Testis (tissue), 3 donors: ENCODE data around the gene KDM5B. TPM values are rescaled to one million over a fixed set of nuclear protein-coding genes. Genes with fewer than 3 reads are reported as not detected.
"Not testable (repeated sequence)": the region's sequence is repeated elsewhere in the genome, so short reads cannot be mapped to it uniquely, and the experiment has no call there.

Experiments used
- DNase-seq: peaks from one replicate; pipeline ENCODE4 v3.0.0-alpha.2; 2019
- H3K27ac ChIP-seq, 2 donors: fragments of 200-600 bp; sonication (generic); one replicate each; pipeline ENCODE4 v1.5.1; 2019
- H3K27me3 ChIP-seq: fragments of 200-600 bp; sonication (generic); one replicate; pipeline ENCODE4 v1.5.1; 2019
- H3K36me3 ChIP-seq: fragments of 200-600 bp; sonication (generic); one replicate; pipeline ENCODE4 v1.5.1; 2017; ENCODE audit warnings: low read depth; ENCODE audit errors: missing control alignments
- H3K4me1 ChIP-seq: fragments of 200-600 bp; sonication (generic); one replicate; pipeline ENCODE4 v1.5.1; 2019
- H3K4me3 ChIP-seq, 2 donors: fragments of 200-600 bp; sonication (generic); one replicate each; pipeline ENCODE4 v1.5.1; 2017 to 2019
- H3K9me3 ChIP-seq: fragments of 200-600 bp; sonication (generic); one replicate; pipeline ENCODE4 v1.5.1; 2017
- POLR2A ChIP-seq: fragments of 450-650 bp; IDR thresholded peaks from one replicate; pipeline ENCODE4 v1.6.1; 2017; ENCODE audit warnings: antibody characterized with exemption, mild to moderate bottlenecking, moderate library complexity
- WGBS, 2 donors: methylation state at CpG; one replicate each; pipeline ENCODE4 v1.1.5; 2018; 5-methylcytosine and 5-hydroxymethylcytosine counted together
- intact Hi-C: fragments of 100-400 bp; cut with DNase I; formaldehyde crosslinking; loops from one replicate; pipeline ENCODE4 v1.15.1; 2023; ENCODE audit warnings: low total_unique reads
- polyA plus RNA-seq: library from polyadenylated mRNA; stranded (reverse); fragments of 350-450 nt; fragmentation: Illumina TruSeq; extraction: RNeasy Lipid Tissue Mini Kit (QIAGEN cat#74804); gene quantifications from one replicate; pipeline ENCODE4 v1.2.3, GENCODE V29; 2014; ENCODE audit warnings: low read depth, low replicate concordance; ENCODE audit not compliant: insufficient read depth
- total RNA-seq, 2 donors: library from RNA; depleted of rRNA; stranded (reverse); fragments of >200 nt; gene quantifications; one replicate each; pipeline ENCODE4 v1.2.3, GENCODE V29; 2016
- TF ChIP-seq, protein P1 (sequence below), 3 experiments: fragments of 450-650 bp in 2 of 3; fragments of 200-600 bp in 1 of 3; sonication (generic) in 1 of 3; IDR thresholded peaks; one replicate each; pipeline ENCODE4 v1.5.1; 2016 to 2019; ENCODE audit warnings: antibody characterized with exemption in 3 of 3, mild to moderate bottlenecking in 2 of 3, moderate library complexity in 1 of 3

KDM5B gene
- total and polyA plus RNA-seq, 3 donors from 2014 or later, result 223 to 333 (median 307) TPM

DNA sequence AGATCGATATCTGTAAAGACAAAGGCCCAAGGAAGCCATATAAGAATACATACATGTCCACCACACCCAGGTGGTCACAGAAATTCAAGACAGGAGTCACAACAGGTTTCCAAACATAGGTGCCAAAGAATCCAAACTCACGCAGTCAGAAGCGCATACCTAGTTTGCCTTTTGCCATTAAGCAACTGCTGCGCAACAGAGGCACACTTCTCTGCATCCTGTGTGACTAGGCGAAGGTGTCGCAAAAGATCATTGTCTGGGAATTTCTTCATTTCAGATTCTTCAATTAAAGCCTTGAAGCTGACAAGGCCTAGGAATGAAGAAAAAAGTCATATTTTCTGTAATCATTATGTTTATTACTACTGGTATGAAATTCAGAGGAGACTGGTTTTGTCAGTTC is 65.7 kb downstream of the KDM5B start:
- H3K27me3 ChIP-seq, result no peaks in the 10 kb centered on the region
- no peak overlapping the region for H3K27ac ChIP-seq
- TF ChIP-seq, protein P1, sequence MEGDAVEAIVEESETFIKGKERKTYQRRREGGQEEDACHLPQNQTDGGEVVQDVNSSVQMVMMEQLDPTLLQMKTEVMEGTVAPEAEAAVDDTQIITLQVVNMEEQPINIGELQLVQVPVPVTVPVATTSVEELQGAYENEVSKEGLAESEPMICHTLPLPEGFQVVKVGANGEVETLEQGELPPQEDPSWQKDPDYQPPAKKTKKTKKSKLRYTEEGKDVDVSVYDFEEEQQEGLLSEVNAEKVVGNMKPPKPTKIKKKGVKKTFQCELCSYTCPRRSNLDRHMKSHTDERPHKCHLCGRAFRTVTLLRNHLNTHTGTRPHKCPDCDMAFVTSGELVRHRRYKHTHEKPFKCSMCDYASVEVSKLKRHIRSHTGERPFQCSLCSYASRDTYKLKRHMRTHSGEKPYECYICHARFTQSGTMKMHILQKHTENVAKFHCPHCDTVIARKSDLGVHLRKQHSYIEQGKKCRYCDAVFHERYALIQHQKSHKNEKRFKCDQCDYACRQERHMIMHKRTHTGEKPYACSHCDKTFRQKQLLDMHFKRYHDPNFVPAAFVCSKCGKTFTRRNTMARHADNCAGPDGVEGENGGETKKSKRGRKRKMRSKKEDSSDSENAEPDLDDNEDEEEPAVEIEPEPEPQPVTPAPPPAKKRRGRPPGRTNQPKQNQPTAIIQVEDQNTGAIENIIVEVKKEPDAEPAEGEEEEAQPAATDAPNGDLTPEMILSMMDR (IDR thresholded peaks at IDR 0.05), result no peak
- TF ChIP-seq POLR2A, result no peak
- no peak overlapping the region for H3K4me3 ChIP-seq
- 97% methylated on average over 6 of the region's 6 CpGs for WGBS, 2 donors
- no peaks in the 10 kb centered on the region for H3K9me3 ChIP-seq
- H3K4me1 ChIP-seq, result no peaks in the 10 kb centered on the region
- intact Hi-C loops, result no loop called here
- no peak for DNase-seq
- H3K36me3 ChIP-seq, result no peaks in the 10 kb centered on the region

DNA sequence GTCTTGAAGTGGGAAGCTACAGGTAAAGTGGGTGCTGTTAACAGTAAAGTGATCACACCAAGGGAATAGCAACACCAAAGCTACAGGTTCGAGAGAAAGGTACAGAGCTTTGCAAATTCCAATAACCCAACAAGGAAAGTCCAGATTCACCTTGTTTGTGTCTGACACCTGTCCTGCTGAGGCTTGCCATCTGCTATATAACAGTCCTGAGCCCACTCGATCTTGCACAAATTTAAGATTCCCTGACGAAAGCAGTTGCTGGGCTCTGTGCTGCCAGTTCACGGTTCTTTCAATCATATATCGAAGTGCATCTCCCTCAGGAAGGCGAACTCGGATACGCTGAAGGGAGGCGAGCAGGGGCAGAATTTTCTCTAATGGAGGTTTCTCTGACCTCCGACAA is 75.0 kb downstream of the KDM5B start:
- intact Hi-C loops, result no loop called here
- no peak overlapping the region for H3K4me3 ChIP-seq
- H3K27ac ChIP-seq, result no peak overlapping the region
- TF ChIP-seq POLR2A, result no peak
- TF ChIP-seq, protein P1 (IDR thresholded peaks at IDR 0.05), result no peak
- no peaks in the 10 kb centered on the region for H3K9me3 ChIP-seq
- H3K27me3 ChIP-seq, result no peaks in the 10 kb centered on the region
- DNase-seq, result no peak
- 94 to 95% methylated on average over 10 of the region's 10 CpGs for WGBS, 2 donors
- no peaks in the 10 kb centered on the region for H3K4me1 ChIP-seq
- H3K36me3 ChIP-seq, result no peaks in the 10 kb centered on the region

DNA sequence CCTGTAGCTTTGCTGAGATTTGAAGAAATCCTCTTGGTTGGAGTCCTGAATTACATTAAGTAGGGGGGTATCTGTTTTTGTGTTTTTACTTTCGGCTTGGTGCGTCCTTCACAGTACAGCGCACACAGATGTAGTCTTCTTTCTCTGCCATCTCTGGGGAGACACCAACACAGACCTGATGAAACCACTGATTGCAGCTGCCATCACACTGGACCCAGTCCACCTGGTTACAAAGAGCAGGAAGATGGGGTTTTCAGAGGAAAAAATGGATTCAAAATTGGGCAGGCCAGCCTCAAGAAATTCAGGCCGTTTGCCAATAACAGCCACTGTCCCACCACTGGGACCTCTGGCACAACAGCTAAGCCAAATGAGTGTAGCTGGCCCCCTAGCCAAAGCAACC is 79.3 kb downstream of the KDM5B start:
- no peaks in the 10 kb centered on the region for H3K4me1 ChIP-seq
- no peak for DNase-seq
- H3K4me3 ChIP-seq, result no peak overlapping the region
- H3K36me3 ChIP-seq, result no peaks in the 10 kb centered on the region
- TF ChIP-seq, protein P1 (IDR thresholded peaks at IDR 0.05), result no peak
- TF ChIP-seq POLR2A, result no peak
- intact Hi-C loops, result no loop called here
- 89% methylated on average over 4 of the region's 4 CpGs for WGBS, 2 donors
- no peaks in the 10 kb centered on the region for H3K9me3 ChIP-seq
- H3K27me3 ChIP-seq, result no peaks in the 10 kb centered on the region
- no peak overlapping the region for H3K27ac ChIP-seq

DNA sequence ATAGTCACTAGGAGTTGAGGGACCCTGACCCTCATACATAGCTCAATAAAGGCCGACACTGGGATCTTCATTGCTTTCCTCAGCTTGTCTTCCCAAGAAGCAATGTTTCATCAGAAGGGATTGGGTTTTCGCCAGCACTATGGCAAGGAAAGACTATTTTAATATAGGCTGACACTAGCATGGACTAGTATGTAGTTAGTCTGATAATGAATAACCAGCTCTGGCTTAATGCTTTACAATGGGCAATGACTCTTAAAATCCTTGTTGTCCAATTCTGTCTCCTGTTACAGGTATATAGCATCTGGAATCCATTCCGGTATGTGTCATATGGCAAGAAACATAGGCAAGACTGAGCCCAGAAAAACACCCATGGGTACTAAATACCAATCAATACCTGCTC is 82.7 kb downstream of the KDM5B start:
- H3K4me1 ChIP-seq, result no peaks in the 10 kb centered on the region
- no peaks in the 10 kb centered on the region for H3K36me3 ChIP-seq
- no peaks in the 10 kb centered on the region for H3K27me3 ChIP-seq
- DNase-seq, result no peak
- H3K4me3 ChIP-seq, result no peak overlapping the region
- WGBS, 2 donors, result 92 to 95% methylated on average over 3 of the region's 3 CpGs
- intact Hi-C loops, result no loop called here
- no peaks in the 10 kb centered on the region for H3K9me3 ChIP-seq
- H3K27ac ChIP-seq, result no peak overlapping the region
- TF ChIP-seq, protein P1 (IDR thresholded peaks at IDR 0.05), result no peak
- TF ChIP-seq POLR2A, result no peak

DNA sequence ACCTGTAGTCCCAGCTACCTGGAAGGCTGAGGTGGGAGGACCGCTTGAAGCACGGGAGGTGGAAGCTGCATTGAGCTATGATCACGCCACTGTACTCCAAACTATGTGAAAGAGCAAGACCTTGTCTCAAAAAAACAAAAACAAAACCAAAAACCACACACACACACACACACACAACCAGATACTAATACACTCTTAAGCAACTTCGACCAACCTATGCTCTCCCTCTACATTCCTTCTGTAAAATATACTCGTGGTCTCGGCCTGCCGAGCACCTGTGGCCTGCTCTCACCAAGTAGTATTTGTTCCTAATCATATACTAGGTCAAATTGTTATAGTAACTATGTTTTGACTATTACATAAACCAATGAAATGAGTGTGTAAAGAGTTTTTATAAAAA is 84.5 kb downstream of the KDM5B start:
- no peak overlapping the region for H3K4me3 ChIP-seq
- 89 to 91% methylated on average over 7 of the region's 7 CpGs for WGBS, 2 donors

DNA sequence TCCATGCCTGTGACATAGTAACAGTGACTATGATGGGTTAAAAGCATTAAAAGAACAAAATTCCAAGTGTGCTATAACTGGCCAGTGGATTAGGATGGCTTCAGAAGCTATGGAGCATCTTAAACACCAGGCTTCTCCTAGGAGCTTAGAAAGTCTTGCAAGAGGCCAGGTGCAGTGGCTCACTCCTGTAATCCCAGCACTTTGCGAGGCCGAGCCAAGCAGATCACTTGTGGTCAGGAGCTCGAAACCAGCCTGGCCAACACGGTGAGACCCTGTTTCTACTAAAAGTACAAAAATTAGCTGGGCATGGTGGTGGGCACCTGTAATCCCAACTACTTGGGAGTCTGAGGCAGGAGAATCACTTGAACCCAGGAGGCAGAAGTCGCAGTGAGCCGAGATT is 85.2 kb downstream of the KDM5B start:
- H3K36me3 ChIP-seq, H3K4me1 ChIP-seq, H3K4me3 ChIP-seq, intact Hi-C loops, H3K9me3 ChIP-seq, H3K27me3 ChIP-seq, DNase-seq, H3K27ac ChIP-seq: not testable (repeated sequence)
- 77 to 83% methylated on average over 6 of the region's 6 CpGs for WGBS, 2 donors

More for the DNA sequence above, 84.5 kb downstream of the KDM5B start:
- intact Hi-C loops, result no loop called here
- Histone ChIP-seq H3K27me3 (no peaks in the 10 kb centered on the region), H3K27ac (no peak overlapping the region), H3K9me3 (no peaks in the 10 kb centered on the region), H3K36me3 (no peaks in the 10 kb centered on the region), H3K4me1 (no peaks in the 10 kb centered on the region)
- TF ChIP-seq, protein P1 (IDR thresholded peaks at IDR 0.05), result no peak
- TF ChIP-seq POLR2A, result no peak
- DNase-seq, result no peak
